ENCODE data around the gene NRARP.

GRCh38 chr9:137293482-137294090 is 8.5 kb downstream of the NRARP start:
- TF ChIP-seq CTCF (IDR thresholded peaks at IDR 0.05; ENCODE audit: low read depth, low read length) (no peak), EZH2phosphoT487 (IDR thresholded peaks at IDR 0.05; ENCODE audit: low read depth) (no peak)
